ENCODE data around the gene RHBDL1.

Gene RHBDL1

DNA sequence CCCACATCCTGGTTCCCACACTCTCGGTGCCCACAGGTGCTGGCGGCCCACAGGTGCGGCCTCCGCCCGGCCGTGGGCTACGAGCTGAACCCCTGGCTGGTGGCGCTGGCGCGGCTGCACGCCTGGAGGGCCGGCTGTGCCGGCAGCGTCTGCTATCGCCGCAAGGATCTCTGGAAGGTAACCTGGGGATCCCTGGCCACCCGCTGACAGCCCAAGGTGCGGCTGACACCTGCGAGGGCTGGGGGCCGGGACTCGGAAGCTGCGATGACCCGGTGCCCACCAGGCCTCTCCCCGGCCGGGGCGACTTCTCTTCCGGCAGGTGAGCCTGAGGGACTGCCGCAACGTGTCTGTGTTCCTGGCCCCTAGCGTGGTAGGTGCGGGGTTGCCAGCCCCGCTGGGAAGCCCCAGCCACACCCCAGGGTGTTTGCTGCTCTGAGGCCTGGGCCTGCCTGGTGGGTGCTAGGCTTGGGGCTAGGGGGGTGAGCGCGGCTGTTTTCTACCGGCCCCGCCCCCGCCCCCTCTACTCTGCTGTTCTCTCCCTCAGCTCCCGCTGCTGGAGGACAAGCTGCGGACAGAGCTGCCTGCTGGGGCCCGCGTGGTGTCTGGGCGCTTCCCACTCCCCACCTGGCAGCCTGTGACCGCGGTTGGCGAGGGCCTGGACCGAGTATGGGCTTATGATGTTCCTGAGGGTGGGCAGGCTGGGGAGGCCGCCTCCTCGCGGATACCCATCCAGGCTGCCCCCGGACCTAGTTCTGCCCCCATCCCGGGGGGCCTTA is 46.5 kb downstream of the RHBDL1 start:
- DNase-seq = no peak

DNA sequence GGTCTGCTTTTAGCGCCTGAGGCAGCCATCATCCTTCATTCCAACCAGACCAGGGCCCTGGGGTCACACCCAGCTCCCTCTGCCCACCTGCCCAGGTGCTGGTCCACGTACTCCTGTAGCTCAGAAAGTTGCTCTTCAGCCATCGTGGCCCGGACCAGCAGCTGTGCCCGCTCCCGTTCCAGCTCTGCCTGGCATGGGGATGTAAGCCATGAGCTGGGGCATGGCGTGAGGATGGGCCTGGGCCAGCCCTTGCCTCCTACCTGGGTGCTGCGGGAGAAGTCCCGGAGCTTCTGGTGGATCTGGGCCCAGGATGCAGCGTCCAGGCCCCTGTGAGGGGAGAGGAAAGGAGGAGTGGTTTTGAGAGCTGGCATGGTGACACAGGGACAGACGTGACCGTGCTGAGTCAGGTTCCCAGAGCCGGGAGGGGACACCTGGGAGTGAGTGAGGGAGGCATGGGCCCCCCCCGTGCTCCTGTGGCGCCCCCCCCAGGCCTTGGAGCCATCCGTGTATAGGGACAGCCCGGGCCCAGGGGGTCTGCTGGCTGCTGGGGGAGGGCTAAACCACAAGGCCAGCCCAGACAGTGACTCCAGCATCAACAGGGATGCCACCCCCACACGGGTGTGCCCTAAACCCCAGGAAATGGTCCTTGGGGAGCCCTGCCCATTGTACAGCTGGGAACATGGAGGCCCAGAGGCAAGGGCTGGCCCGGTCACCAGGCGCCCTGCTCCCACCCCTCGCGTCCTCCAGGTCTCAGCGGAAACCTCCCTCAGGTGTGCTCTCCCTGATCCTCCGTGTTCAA is 47.6 kb downstream of the RHBDL1 start:
- DNase-seq = no peak

DNA sequence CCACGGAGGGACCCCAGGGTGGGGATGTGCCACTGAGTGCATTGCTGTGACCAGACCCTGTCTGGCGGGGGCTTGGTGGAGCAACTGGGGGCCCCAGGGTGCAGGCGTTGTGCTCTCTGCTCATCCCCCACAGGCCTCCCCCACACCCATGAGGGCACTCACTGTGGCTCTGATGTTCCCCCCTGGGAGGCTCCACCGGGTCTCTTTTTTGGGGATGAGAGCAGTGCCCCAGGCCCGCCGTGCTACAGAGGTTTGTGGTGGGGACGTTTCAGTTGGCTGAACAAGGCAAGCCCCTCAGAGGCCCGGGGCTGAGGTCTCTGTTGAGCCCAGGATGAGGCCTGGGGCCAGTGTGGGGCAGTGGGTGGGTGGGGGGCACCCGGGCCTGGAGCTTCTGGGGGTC is 48.2 kb downstream of the RHBDL1 start:
- DNase-seq = no peak

DNA sequence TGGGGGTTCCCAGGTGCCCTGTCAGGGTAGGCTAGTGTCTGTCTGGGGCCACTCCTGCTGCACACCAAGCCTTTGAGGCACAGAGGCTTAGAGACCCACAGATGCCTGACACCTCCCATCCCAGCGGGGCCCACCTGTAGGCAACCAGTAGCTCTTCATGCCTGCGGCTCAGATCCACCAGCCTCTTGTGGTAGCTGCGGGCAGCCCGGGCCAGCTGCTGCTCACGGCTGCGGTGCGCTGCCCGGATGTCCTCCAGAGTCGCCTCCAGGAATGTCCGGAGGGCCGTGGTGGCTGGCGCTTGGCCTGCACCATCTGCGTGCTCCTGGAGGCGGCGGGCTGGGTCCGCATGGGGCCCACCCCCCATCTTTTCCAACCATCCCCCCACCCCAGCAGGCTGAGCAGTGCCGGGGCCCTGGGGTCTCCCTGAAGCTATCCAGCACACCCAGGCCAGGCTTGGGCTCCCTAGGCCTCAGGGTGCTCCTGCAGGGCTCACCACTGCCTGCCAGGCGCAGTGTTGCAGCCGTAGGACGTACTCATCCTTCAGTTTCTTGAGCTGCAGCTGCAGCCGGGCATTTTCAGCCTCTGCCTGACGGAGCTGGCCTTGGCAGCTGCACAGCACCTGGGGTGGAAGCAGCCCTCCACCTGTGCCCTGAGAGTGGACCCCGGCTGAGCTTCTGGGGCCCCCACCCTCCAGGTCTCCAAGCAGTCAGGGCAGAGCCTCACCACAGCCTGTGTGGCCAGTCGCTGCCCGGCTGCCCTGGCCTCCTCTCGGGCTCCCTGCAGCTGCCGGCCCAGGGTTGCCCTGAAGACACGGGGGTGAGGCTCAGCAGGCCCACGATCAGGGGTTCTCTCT is 48.9 kb downstream of the RHBDL1 start:
- DNase-seq = no peak

DNA sequence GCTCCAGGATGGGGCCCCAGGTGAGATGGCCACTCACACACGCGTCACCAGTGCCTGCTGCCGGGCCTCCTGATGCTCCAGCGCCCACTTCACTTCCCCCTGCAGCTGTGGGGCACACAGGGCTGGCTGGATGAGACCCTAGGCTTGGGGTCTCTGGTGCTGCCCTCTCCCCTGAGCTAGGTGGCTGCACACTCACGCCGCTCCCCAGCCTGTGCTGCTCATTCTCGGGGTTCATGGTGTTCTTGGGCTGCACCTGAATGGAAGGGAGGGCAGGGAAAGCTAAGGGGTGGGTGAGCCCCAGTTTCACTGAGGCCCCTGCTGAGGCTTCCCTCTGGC is 49.5 kb downstream of the RHBDL1 start:
- DNase-seq = no peak

DNA sequence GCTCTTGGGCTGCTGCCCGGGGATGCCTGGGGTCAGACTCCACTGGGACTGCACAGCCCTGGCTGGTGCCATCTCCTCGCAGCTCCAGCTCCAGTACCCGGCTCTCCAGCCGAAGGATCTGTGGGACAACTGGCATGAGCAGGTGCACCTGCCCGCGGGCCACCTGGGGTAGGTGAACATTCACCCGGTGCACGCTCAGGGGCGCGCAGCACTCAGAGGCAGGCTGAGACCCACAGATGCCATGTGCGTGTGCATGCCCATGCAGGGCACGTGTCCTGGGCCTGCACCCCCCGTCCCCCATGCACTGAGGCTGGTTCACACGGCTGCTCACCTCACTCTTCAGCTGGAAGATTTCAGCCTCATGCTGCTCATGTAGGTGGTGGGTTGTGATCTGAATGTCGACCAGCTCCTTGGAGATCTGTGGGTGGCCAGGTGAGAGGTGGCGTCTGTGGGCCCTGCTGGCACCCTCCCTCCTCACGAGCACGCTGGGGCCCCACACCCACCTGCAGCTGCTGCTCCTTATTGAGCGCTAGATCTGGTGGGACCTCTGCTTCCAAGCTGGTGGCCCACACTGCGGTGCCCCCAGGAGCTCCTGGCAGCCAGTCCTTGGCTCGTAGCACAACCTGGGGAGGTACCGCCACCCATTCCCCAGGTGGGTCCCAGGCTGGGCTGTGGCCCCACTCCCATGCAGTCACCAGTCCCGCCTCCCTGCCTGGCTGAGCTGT is 50.2 kb downstream of the RHBDL1 start:
- no peak for DNase-seq

DNA sequence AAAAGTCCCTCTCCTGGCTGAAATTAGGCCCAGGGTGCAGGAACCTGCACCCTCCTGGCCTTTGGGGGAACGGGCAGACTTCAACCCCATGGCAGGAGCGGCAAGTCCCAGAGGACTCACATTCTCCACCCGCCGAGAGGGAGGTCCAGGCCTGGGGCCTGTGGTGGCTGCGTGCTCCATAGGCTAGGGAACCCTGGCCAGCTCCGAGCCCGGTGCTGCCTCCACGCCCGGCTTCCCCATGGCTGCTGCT is 50.6 kb downstream of the RHBDL1 start:
- DNase-seq = no peak

DNA sequence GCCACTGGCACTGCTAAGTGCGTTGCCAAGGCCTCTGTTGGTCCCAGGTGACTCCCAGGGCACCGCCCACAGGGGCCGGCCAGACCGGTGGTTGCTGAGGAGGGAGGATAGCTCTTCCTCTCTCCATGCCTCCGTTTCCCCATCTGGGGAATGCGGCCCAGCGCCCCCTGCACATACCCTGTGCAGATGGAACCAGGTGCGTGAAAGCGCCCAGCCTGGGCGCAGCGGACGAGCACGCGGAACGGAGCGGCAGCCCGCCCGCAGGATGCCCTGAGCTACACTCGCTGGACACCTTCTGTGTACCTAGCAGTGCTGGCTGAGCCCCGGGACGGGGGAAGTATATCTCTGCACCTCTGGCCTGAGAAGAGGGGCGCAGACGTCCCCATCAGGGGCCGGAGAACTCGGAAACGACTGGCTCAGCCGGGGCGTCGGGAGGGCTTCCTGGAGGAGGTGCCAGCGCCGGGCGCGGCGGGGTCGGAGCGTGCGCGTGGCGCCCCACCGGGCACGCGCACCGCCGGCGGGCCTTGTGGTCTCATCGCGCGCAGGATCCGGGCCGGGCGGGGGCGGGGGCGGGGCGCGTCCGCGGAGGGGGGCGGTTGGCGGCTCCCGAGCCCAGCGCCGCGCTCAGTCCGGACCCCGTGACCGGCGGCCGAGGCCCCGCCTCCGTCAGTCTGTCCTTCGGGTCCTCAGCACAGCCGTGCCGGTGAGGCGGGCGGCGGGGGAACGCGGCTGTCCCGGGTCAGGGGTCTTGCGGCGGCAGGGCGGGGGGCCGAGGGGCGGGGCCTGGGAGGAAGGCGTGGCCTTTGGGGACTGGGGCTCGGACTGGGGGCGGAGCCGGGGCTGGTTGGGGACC is 51.2 kb downstream of the RHBDL1 start, which contains the start of the genes CCDC78 and HAGHL:
CCDC78 (minus strand) TSS at position 6 of the 853 bp plus-strand sequence. CDS start 76 bp downstream, outside the sequence.
HAGHL (plus strand) TSS at position 669 of the 853 bp plus-strand sequence. CDS start 404 bp downstream, outside the sequence.
- peak; percentile 34 for DNase-seq

DNA sequence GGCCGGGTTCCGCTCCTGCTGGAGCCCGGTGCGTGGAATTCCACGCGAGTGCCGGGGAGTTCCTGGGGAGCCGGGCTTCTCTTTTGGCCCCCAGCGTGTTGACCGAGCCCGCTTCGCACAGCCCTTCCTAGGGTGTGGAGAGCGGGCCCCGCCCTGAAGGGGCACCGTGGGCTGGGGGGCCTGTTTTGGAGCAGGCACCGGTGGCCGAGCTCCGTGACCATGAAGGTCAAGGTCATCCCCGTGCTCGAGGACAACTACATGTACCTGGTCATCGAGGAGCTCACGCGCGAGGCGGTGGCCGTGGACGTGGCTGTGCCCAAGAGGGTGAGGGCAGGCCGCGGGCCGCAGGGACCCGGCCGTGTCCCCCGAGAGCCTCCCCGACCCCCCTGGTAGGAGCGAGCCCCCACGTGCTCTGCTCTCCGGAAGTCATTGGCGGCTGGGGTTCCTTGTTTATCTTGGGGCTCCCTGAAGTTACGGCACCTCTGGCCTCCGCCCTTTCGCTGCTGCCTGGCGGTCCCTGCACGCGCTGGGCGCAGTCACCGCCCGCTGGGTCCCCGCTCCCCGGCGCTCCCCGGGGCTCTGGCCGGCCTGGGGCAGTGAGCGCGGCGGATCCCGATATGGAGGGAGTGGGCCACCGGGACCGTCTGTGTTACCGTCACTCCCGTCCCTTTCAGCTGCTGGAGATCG is 52.0 kb downstream of the RHBDL1 start:
- no peak for DNase-seq

Measured in effector CD4-positive, alpha-beta T cell (primary cell).